ENCODE data around the gene ZNF740.

- TF ChIP-seq, protein P1, sequence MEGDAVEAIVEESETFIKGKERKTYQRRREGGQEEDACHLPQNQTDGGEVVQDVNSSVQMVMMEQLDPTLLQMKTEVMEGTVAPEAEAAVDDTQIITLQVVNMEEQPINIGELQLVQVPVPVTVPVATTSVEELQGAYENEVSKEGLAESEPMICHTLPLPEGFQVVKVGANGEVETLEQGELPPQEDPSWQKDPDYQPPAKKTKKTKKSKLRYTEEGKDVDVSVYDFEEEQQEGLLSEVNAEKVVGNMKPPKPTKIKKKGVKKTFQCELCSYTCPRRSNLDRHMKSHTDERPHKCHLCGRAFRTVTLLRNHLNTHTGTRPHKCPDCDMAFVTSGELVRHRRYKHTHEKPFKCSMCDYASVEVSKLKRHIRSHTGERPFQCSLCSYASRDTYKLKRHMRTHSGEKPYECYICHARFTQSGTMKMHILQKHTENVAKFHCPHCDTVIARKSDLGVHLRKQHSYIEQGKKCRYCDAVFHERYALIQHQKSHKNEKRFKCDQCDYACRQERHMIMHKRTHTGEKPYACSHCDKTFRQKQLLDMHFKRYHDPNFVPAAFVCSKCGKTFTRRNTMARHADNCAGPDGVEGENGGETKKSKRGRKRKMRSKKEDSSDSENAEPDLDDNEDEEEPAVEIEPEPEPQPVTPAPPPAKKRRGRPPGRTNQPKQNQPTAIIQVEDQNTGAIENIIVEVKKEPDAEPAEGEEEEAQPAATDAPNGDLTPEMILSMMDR (IDR thresholded peaks at IDR 0.05): no peak
- no peak for TF ChIP-seq POLR2A (IDR thresholded peaks at IDR 0.05)
Measured at GRCh38 chr12:53147653-53148052, 32.9 kb upstream of the ZNF740 start.
